NB4 (cell line): ENCODE measurements around the gene SDR42E2.

ENCODE experiments used
- MYC ChIP-seq: IDR thresholded peaks from 2 replicates; pipeline ENCODE4 v1.6.1; 2011; ENCODE audit warnings: low read depth, low read length
- POLR2A ChIP-seq: IDR thresholded peaks from 2 replicates; pipeline ENCODE4 v1.6.1; 2011; ENCODE audit warnings: mild to moderate bottlenecking; ENCODE audit not compliant: insufficient read length; ENCODE audit errors: extremely low read depth
- TF ChIP-seq, protein P1 (sequence below): IDR thresholded peaks from one replicate; pipeline ENCODE4 v1.5.1; 2012; ENCODE audit warnings: low read depth, low read length
- TF ChIP-seq, protein P2 (sequence below): IDR thresholded peaks from 2 replicates; pipeline ENCODE4 v1.6.1; 2011; ENCODE audit warnings: low read depth, low read length

DNA sequence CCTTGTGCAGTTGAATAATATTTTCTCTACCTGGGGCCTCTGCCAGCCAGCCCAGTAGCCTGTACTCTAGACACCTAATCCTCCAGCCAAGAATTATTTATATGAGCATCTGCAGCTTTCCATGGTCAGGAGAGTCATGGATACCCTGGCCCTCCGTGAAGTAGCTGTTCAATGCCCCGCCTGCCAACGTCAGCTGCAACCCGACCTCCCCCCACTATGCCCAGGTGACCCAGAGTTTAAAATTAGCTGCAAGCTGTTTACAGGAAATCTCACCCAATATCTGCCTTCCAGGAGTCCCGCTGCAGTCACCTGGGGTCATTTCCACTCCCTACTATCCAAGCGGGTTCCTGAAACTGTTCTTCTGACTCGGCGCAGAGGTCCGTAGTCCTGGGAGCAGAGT lies 12.3 kb downstream of the SDR42E2 start:
- TF ChIP-seq POLR2A, result no peak
- TF ChIP-seq, protein P1, sequence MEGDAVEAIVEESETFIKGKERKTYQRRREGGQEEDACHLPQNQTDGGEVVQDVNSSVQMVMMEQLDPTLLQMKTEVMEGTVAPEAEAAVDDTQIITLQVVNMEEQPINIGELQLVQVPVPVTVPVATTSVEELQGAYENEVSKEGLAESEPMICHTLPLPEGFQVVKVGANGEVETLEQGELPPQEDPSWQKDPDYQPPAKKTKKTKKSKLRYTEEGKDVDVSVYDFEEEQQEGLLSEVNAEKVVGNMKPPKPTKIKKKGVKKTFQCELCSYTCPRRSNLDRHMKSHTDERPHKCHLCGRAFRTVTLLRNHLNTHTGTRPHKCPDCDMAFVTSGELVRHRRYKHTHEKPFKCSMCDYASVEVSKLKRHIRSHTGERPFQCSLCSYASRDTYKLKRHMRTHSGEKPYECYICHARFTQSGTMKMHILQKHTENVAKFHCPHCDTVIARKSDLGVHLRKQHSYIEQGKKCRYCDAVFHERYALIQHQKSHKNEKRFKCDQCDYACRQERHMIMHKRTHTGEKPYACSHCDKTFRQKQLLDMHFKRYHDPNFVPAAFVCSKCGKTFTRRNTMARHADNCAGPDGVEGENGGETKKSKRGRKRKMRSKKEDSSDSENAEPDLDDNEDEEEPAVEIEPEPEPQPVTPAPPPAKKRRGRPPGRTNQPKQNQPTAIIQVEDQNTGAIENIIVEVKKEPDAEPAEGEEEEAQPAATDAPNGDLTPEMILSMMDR, result no peak
- TF ChIP-seq, protein P2, sequence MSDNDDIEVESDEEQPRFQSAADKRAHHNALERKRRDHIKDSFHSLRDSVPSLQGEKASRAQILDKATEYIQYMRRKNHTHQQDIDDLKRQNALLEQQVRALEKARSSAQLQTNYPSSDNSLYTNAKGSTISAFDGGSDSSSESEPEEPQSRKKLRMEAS, result no peak
- TF ChIP-seq MYC, result no peak
